ENCODE results near the gene MCC.

The MCC gene

GRCh38 chr5:113215401-113216060 lies 272.7 kb downstream of the MCC start:
- TF ChIP-seq CTCF (IDR thresholded peaks at IDR 0.05; ENCODE audit: low read depth, low read length, missing control alignments) = no peak
- no peak overlapping the region for H3K4me3 ChIP-seq (ENCODE audit: low read depth, low read length)
- DNase-seq (ENCODE audit: low read depth) = no peak

GRCh38 chr5:113214606-113215323 lies 273.5 kb downstream of the MCC start:
- H3K4me3 ChIP-seq (ENCODE audit: low read depth, low read length) = no peak overlapping the region
- no peak for DNase-seq (ENCODE audit: low read depth)
- TF ChIP-seq CTCF (IDR thresholded peaks at IDR 0.05; ENCODE audit: low read depth, low read length, missing control alignments) = no peak

GRCh38 chr5:113213551-113214425 lies 274.5 kb downstream of the MCC start:
- no peak for TF ChIP-seq CTCF (IDR thresholded peaks at IDR 0.05; ENCODE audit: low read depth, low read length, missing control alignments)
- DNase-seq (ENCODE audit: low read depth) = peak; percentile 12
- H3K4me3 ChIP-seq (ENCODE audit: low read depth, low read length) = no peak overlapping the region

GRCh38 chr5:113212244-113212920 lies 275.9 kb downstream of the MCC start:
- no peak overlapping the region for H3K4me3 ChIP-seq (ENCODE audit: low read depth, low read length)
- no peak for DNase-seq (ENCODE audit: low read depth)
- TF ChIP-seq CTCF (IDR thresholded peaks at IDR 0.05; ENCODE audit: low read depth, low read length, missing control alignments) = no peak

GRCh38 chr5:113209498-113209897 lies 278.8 kb downstream of the MCC start:
- H3K4me3 ChIP-seq (ENCODE audit: low read depth, low read length) = no peak overlapping the region
- no peak for TF ChIP-seq CTCF (IDR thresholded peaks at IDR 0.05; ENCODE audit: low read depth, low read length, missing control alignments)
- DNase-seq (ENCODE audit: low read depth) = no peak

- no peak for DNase-seq (ENCODE audit: low read depth)
- TF ChIP-seq CTCF (IDR thresholded peaks at IDR 0.05; ENCODE audit: low read depth, low read length, missing control alignments) = no peak
- H3K4me3 ChIP-seq (ENCODE audit: low read depth, low read length) = no peak overlapping the region
These were observed 282.4 kb downstream of the MCC start for GRCh38 chr5:113205807-113206206.
